DND-41 (cell line): Measurements from ENCODE around the gene FAM81B.

Experiments
- ATAC-seq: fragments of 200-7000 bp; cut with Tn5 transposase; 3 replicates; pipeline ENCODE4 v1.9.1; 2021; ENCODE audit warnings: low read depth; ENCODE audit not compliant: insufficient read depth
- DNase-seq: peaks from one replicate; pipeline ENCODE4 v3.0.0-alpha.2; 2020
- H2AFZ ChIP-seq: 2 replicates; pipeline ENCODE4 v1.6.0; 2012; ENCODE audit warnings: low read depth, low read length
- H3K27ac ChIP-seq: 2 replicates; pipeline ENCODE4 v1.5.1; 2012; ENCODE audit warnings: low read length, inconsistent platforms
- H3K27me3 ChIP-seq: fragments of 200-600 bp; sonication (generic); 2 replicates; pipeline ENCODE4 v1.6.0; 2012; ENCODE audit warnings: low read length, mild to moderate bottlenecking, inconsistent platforms; ENCODE audit not compliant: insufficient read depth, poor library complexity
- H3K36me3 ChIP-seq: 2 replicates; pipeline ENCODE4 v1.5.1; 2012; ENCODE audit warnings: low read length, inconsistent platforms; ENCODE audit not compliant: insufficient read depth
- H3K4me1 ChIP-seq: 2 replicates; pipeline ENCODE4 v1.5.1; 2012; ENCODE audit warnings: mild to moderate bottlenecking, low read length; ENCODE audit not compliant: insufficient read depth
- H3K4me2 ChIP-seq: 2 replicates; pipeline ENCODE4 v1.6.0; 2012; ENCODE audit warnings: mild to moderate bottlenecking, moderate library complexity, low read length, inconsistent platforms; ENCODE audit not compliant: insufficient read depth
- H3K4me3 ChIP-seq, 2 experiments: fragments of 200-600 bp in 1 of 2; shearing (Covaris generic) in 1 of 2; 2 replicates each; pipeline ENCODE4 v1.5.1; 2012 to 2016; ENCODE audit warnings: inconsistent platforms in 2 of 2, low read length in 2 of 2, mild to moderate bottlenecking in 2 of 2, low read depth in 1 of 2, moderate library complexity in 1 of 2
- H3K79me2 ChIP-seq: 2 replicates; pipeline ENCODE4 v1.6.0; 2012; ENCODE audit warnings: low read length, inconsistent platforms; ENCODE audit not compliant: insufficient read depth
- H3K9ac ChIP-seq: 2 replicates; pipeline ENCODE4 v1.6.0; 2012; ENCODE audit warnings: low read depth, mild to moderate bottlenecking, inconsistent platforms, low read length, moderate library complexity
- H3K9me3 ChIP-seq: 2 replicates; pipeline ENCODE4 v1.5.1; 2012; ENCODE audit warnings: low read length, moderate library complexity, mild to moderate bottlenecking, inconsistent platforms; ENCODE audit not compliant: insufficient read depth, severe bottlenecking
- H4K20me1 ChIP-seq: 2 replicates; pipeline ENCODE4 v1.6.0; 2012; ENCODE audit warnings: low read length; ENCODE audit not compliant: insufficient read depth
- EZH2 ChIP-seq: IDR thresholded peaks from 3 replicates; pipeline ENCODE4 v1.6.1; 2012; ENCODE audit warnings: borderline replicate concordance, low read depth, mild to moderate bottlenecking, moderate library complexity, low read length, inconsistent platforms; ENCODE audit not compliant: severe bottlenecking
- TF ChIP-seq, protein P1 (sequence below): IDR thresholded peaks from 2 replicates; pipeline ENCODE4 v1.5.1; 2012; ENCODE audit warnings: borderline replicate concordance, low read length, moderate library complexity, mild to moderate bottlenecking; ENCODE audit not compliant: poor library complexity, severe bottlenecking; ENCODE audit errors: extremely low read depth

The FAM81B gene

DNA sequence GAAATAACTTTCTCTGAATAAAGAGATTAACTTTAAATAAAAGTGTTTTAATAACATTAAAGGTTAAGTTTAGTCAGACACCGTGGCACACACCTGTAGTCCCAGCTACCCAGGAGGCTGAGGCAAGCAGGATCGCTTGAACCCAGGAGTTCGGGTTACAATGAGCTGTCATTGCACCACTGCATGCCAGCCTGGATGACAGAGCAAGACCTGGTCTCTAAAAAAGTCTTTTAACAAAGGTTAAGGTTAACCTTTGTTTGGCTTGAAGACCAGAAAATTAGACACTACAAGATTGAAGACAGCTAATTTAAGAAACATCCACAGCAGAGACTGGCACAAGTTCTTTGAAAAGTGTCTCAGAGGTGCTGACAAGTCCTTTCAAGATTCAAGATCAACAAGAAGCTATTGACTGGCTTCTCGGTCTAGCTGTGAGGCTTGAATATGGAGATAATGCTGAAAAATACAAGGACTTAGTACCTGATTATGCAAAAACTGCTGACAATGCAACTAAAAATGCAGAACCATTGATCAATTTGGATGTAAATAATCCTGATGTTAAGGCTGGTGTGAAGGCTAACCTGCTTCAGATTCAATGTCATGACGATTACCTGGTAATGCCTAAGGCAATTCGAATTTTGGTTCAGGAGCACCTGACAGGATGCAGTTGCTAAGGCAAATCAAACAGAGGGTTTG, 48.8 kb downstream of the FAM81B start:
- ATAC-seq = no peak
- no peak overlapping the region for H3K4me2 ChIP-seq
- peaks cover 12% of the 10 kb centered on the region for H3K27me3 ChIP-seq

DNA sequence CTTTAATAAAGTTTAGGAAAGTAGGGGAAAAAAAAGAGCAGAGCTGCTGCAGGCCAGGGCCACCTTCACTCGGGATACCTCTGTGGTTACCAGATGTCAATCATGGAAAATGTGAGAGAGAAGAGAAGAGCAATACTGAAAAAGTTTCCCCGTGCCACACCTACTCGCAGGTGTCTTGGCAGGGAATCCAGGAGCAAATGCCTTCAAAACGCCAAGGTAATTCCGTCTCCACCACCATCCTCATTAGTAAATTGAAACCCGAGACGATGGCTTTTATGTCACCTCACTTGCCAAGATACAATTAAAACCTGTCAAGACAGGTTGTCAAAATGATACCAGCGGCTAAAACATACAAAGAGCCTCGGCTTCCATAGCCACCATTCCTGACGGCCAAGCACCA, 49.7 kb downstream of the FAM81B start:
- TF ChIP-seq, protein P1, sequence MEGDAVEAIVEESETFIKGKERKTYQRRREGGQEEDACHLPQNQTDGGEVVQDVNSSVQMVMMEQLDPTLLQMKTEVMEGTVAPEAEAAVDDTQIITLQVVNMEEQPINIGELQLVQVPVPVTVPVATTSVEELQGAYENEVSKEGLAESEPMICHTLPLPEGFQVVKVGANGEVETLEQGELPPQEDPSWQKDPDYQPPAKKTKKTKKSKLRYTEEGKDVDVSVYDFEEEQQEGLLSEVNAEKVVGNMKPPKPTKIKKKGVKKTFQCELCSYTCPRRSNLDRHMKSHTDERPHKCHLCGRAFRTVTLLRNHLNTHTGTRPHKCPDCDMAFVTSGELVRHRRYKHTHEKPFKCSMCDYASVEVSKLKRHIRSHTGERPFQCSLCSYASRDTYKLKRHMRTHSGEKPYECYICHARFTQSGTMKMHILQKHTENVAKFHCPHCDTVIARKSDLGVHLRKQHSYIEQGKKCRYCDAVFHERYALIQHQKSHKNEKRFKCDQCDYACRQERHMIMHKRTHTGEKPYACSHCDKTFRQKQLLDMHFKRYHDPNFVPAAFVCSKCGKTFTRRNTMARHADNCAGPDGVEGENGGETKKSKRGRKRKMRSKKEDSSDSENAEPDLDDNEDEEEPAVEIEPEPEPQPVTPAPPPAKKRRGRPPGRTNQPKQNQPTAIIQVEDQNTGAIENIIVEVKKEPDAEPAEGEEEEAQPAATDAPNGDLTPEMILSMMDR = no peak
- DNase-seq (no peak), ATAC-seq (no peak)
- H3K27ac ChIP-seq = no peak overlapping the region
- no peaks in the 10 kb centered on the region for H3K9me3 ChIP-seq
- H3K4me3 ChIP-seq = no peak overlapping the region
- H4K20me1 ChIP-seq = no peaks in the 10 kb centered on the region
- H3K27me3 ChIP-seq = peaks cover 10% of the 10 kb centered on the region
- no peak overlapping the region for H2AFZ ChIP-seq
- no peak overlapping the region for H3K4me2 ChIP-seq
- H3K9ac ChIP-seq = no peak overlapping the region
- no peaks in the 10 kb centered on the region for H3K79me2 ChIP-seq
- H3K36me3 ChIP-seq = no peaks in the 10 kb centered on the region
- H3K4me1 ChIP-seq = no peaks in the 10 kb centered on the region

More for the DNA sequence above, 48.8 kb downstream of the FAM81B start:
- H3K79me2 ChIP-seq = no peaks in the 10 kb centered on the region
- no peak overlapping the region for H2AFZ ChIP-seq
- no peak overlapping the region for H3K4me3 ChIP-seq
- TF ChIP-seq, protein P1 = no peak
- no peak for TF ChIP-seq EZH2
- H4K20me1 ChIP-seq = no peaks in the 10 kb centered on the region
- H3K4me1 ChIP-seq = no peaks in the 10 kb centered on the region
- no peaks in the 10 kb centered on the region for H3K36me3 ChIP-seq
- H3K9me3 ChIP-seq = no peaks in the 10 kb centered on the region
- H3K27ac ChIP-seq = no peak overlapping the region
- H3K9ac ChIP-seq = no peak overlapping the region
- DNase-seq = no peak

DNA sequence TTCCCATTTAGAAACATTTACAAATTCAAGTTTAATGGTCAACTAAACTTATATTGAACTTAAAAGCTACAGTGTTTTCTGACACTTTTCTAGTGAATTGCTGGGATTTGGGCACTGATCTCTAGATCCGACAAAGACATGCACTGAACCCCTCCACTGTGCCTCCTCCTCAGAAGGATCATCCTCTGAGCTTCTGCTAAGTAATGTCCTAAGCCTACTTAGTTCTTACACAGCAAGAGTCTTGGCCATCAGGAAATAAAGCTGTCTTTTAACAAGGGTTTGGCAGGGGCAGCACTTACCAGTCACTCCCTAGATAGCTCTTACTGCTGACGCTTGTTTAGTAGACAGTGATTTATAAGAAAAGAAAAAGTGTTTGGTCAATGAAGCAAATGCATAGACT, 50.5 kb downstream of the FAM81B start:
- Histone ChIP-seq H2AFZ (no peak overlapping the region), H3K9me3 (no peaks in the 10 kb centered on the region), H3K27ac (no peak overlapping the region), H3K4me2 (no peak overlapping the region), H3K4me1 (no peaks in the 10 kb centered on the region), H3K79me2 (no peaks in the 10 kb centered on the region), H4K20me1 (no peaks in the 10 kb centered on the region), H3K4me3 (no peak overlapping the region), H3K27me3 (peaks cover 10% of the 10 kb centered on the region), H3K9ac (no peak overlapping the region), H3K36me3 (no peaks in the 10 kb centered on the region)
- TF ChIP-seq, protein P1 = no peak
- no peak for TF ChIP-seq EZH2
- DNase-seq = no peak
- ATAC-seq = no peak
